K562 (cell line): ENCODE data around the gene KRTAP10-4.

Experiments
- ARHGAP35 ChIP-seq: fragments of 450-650 bp; IDR thresholded peaks from 2 replicates; pipeline ENCODE4 v1.6.1; 2018; ENCODE audit not compliant: partially characterized antibody
- CHD1 ChIP-seq: fragments of 200-600 bp; sonication (generic); IDR thresholded peaks from one replicate; pipeline ENCODE4 v1.6.1; 2012; ENCODE audit warnings: mild to moderate bottlenecking, moderate library complexity, low read length, inconsistent platforms
- DNMT1 ChIP-seq: fragments of 450-650 bp; IDR thresholded peaks from 2 replicates; pipeline ENCODE4 v1.6.1; 2016; ENCODE audit warnings: antibody characterized with exemption, mild to moderate bottlenecking
- EZH2 ChIP-seq: IDR thresholded peaks from 2 replicates; pipeline ENCODE4 v1.6.1; 2012; ENCODE audit warnings: low read depth, mild to moderate bottlenecking, inconsistent platforms, low read length, borderline replicate concordance
- HDGF ChIP-seq: fragments of 450-650 bp; IDR thresholded peaks from 2 replicates; pipeline ENCODE4 v1.6.1; 2016
- NCOA2 ChIP-seq, 2 experiments: fragments of 450-650 bp; IDR thresholded peaks; 2 replicates each; pipeline ENCODE4 v1.6.1; 2018; ENCODE audit warnings: mild to moderate bottlenecking in 2 of 2, moderate library complexity in 1 of 2; ENCODE audit not compliant: partially characterized antibody in 2 of 2
- NFATC3 ChIP-seq: fragments of 450-650 bp; IDR thresholded peaks from 2 replicates; pipeline ENCODE4 v1.6.1; 2017; ENCODE audit warnings: mild to moderate bottlenecking
- SMAD4 ChIP-seq: fragments of 250-450 bp; sonication (Bioruptor Pico); conservative IDR thresholded peaks from 2 replicates; pipeline ENCODE4 v1.8.0; 2021; ENCODE audit warnings: inconsistent platforms, mild to moderate bottlenecking, moderate library complexity
- TCF7L2 ChIP-seq: fragments of 150-350 bp; IDR thresholded peaks from 2 replicates; pipeline ENCODE4 v1.6.1; 2016; ENCODE audit warnings: low read depth, mild to moderate bottlenecking, low read length, moderate library complexity
- ZBTB7A ChIP-seq: IDR thresholded peaks from 2 replicates; pipeline ENCODE4 v1.6.1; 2011; ENCODE audit warnings: low read depth, mild to moderate bottlenecking, low read length, moderate library complexity, borderline replicate concordance; ENCODE audit not compliant: control insufficient read depth
- TF ChIP-seq, protein P1 (sequence below): sonication (generic); formaldehyde crosslinking; IDR thresholded peaks from 2 replicates; pipeline ENCODE4 v1.8.0; 2022; ENCODE audit warnings: mild to moderate bottlenecking, missing genetic modification reagents, borderline replicate concordance
- TF ChIP-seq, protein P2 (sequence below): fragments of 250-450 bp; sonication (Bioruptor Pico); IDR thresholded peaks from 2 replicates; pipeline ENCODE4 v1.5.0; 2020; ENCODE audit warnings: mild to moderate bottlenecking
- TF ChIP-seq, protein P3 (sequence below), 2 experiments: fragments of 200-800 bp in 1 of 2; sonication (Bioruptor generic) in 1 of 2; sonication (generic) in 1 of 2; formaldehyde crosslinking in 1 of 2; IDR thresholded peaks in 1 of 2; conservative IDR thresholded peaks in 1 of 2; 2 replicates each; pipeline versions ENCODE4 v1.5.0 to v1.6.1; 2016 to 2020; ENCODE audit warnings: missing compliant biosample characterization in 1 of 2, missing genetic modification characterization in 1 of 2, missing genetic modification reagents in 1 of 2

DNA sequence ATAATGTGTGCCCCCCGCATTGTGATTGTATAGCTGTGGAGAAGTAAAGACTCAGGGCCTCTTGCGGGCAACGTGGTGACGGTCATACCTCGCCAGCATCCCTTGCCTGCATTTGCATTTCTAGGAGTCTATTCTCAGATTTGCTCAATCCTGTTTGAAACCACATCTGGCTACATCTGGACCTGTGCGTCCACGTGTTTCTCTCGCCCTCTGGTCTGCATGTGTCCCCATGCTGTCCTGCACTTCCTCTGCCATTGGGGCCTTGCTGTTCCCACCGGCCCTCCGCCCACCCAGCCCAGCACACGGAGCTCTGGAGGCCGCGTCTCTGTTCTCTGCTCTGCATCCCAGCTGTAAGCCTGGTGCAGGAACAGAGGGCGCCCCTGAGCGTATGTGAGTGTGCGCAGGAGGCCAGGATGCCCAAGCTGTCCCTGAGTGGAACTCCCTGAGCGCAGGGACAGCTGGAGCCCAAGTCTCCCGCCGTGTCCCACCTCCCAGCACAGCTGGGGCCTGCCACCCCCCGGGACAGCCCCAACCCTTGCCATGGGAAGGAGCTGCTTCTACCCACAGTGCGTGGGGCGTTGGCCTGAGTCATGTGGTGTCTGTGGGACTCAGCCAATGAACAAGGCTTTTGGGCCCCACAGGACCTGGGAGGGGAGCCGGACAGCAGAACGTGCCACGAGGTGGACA is 23.9 kb upstream of the KRTAP10-4 start:
- no peak for TF ChIP-seq NCOA2 (IDR thresholded peaks at IDR 0.05; ENCODE audit: partially characterized antibody in 2 of 2)
- TF ChIP-seq DNMT1: no peak
- no peak for TF ChIP-seq ARHGAP35
- TF ChIP-seq HDGF: no peak
- TF ChIP-seq, protein P1, sequence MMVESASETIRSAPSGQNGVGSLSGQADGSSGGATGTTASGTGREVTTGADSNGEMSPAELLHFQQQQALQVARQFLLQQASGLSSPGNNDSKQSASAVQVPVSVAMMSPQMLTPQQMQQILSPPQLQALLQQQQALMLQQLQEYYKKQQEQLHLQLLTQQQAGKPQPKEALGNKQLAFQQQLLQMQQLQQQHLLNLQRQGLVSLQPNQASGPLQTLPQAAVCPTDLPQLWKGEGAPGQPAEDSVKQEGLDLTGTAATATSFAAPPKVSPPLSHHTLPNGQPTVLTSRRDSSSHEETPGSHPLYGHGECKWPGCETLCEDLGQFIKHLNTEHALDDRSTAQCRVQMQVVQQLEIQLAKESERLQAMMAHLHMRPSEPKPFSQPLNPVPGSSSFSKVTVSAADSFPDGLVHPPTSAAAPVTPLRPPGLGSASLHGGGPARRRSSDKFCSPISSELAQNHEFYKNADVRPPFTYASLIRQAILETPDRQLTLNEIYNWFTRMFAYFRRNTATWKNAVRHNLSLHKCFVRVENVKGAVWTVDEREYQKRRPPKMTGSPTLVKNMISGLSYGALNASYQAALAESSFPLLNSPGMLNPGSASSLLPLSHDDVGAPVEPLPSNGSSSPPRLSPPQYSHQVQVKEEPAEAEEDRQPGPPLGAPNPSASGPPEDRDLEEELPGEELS: no peak
- TF ChIP-seq EZH2: no peak
- no peak for TF ChIP-seq CHD1
- no peak for TF ChIP-seq TCF7L2
- TF ChIP-seq ZBTB7A: no peak
- TF ChIP-seq, protein P2, sequence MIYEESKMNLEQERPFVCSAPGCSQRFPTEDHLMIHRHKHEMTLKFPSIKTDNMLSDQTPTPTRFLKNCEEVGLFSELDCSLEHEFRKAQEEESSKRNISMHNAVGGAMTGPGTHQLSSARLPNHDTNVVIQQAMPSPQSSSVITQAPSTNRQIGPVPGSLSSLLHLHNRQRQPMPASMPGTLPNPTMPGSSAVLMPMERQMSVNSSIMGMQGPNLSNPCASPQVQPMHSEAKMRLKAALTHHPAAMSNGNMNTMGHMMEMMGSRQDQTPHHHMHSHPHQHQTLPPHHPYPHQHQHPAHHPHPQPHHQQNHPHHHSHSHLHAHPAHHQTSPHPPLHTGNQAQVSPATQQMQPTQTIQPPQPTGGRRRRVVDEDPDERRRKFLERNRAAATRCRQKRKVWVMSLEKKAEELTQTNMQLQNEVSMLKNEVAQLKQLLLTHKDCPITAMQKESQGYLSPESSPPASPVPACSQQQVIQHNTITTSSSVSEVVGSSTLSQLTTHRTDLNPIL (CRISPR knock-in tag): no peak
- TF ChIP-seq, protein P3, sequence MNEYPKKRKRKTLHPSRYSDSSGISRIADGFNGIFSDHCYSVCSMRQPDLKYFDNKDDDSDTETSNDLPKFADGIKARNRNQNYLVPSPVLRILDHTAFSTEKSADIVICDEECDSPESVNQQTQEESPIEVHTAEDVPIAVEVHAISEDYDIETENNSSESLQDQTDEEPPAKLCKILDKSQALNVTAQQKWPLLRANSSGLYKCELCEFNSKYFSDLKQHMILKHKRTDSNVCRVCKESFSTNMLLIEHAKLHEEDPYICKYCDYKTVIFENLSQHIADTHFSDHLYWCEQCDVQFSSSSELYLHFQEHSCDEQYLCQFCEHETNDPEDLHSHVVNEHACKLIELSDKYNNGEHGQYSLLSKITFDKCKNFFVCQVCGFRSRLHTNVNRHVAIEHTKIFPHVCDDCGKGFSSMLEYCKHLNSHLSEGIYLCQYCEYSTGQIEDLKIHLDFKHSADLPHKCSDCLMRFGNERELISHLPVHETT (CRISPR knock-in tag; conservative IDR thresholded peaks at IDR 0.05 in 1 of 2, IDR thresholded peaks at IDR 0.05 in 1 of 2): no peak
- no peak for TF ChIP-seq NFATC3
- no peak for TF ChIP-seq SMAD4 (CRISPR knock-in tag)
